Ovary (tissue), 9 donors: ENCODE measurements around the gene OR2G2. TPM values are rescaled to one million over a fixed set of nuclear protein-coding genes. Genes with fewer than 3 reads are reported as not detected.

Experiments
- DNase-seq, 5 donors: peaks; one replicate each; pipeline ENCODE4 v3.0.0-alpha.2; 2019 to 2020
- H3K27ac ChIP-seq, 2 donors: fragments of 200-600 bp; one replicate each; pipeline versions ENCODE4 v1.5.1 to v1.8.0; 2019 to 2022
- H3K27me3 ChIP-seq: fragments of 200-600 bp; one replicate; pipeline ENCODE4 v1.8.0; 2022
- H3K36me3 ChIP-seq: fragments of 200-600 bp; sonication (generic); one replicate; pipeline ENCODE4 v1.5.1; 2019
- H3K4me1 ChIP-seq: one replicate; pipeline ENCODE4 v1.8.1; 2013; ENCODE audit warnings: mild to moderate bottlenecking, moderate library complexity; ENCODE audit not compliant: insufficient read depth
- H3K4me3 ChIP-seq: fragments of 200-600 bp; sonication (generic); one replicate; pipeline ENCODE4 v1.5.1; 2017
- H3K9me3 ChIP-seq, 2 donors: fragments of 200-600 bp in 1 of 2; sonication (generic) in 1 of 2; one replicate each; pipeline versions ENCODE4 v1.5.1 to v1.8.1; 2013 to 2019; ENCODE audit warnings: mild to moderate bottlenecking in 1 of 2, moderate library complexity in 1 of 2
- EP300 ChIP-seq: sonication (generic); formaldehyde crosslinking; IDR thresholded peaks from one replicate; pipeline ENCODE4 v1.6.1; 2017; ENCODE audit warnings: antibody characterized with exemption
- POLR2A ChIP-seq: fragments of 450-650 bp; IDR thresholded peaks from one replicate; pipeline ENCODE4 v1.6.1; 2017; ENCODE audit warnings: antibody characterized with exemption, mild to moderate bottlenecking, moderate library complexity
- WGBS, 3 donors: extraction: QIAGEN DNeasy Blood & Tissue Kit in 1 of 3; methylation state at CpG; one replicate each; pipeline versions ENCODE4 v1.1.5 to v1.1.7; 2013 to 2017; 5-methylcytosine and 5-hydroxymethylcytosine counted together
- intact Hi-C, 4 donors: fragments of 100-400 bp; cut with DNase I; formaldehyde crosslinking; loops; one replicate each; pipeline versions ENCODE4 v1.11.0 to v1.15.1; 2022 to 2023
- polyA plus RNA-seq, 2 donors: library from polyadenylated mRNA; stranded (reverse); fragments of 200-250 nt in 1 of 2; fragments of 350-450 nt in 1 of 2; fragmentation: Illumina TruSeq in 1 of 2; extraction: RNeasy Lipid Tissue Mini Kit (QIAGEN cat#74804) in 1 of 2; gene quantifications; one replicate each; pipeline ENCODE4 v1.2.3, GENCODE V29; 2013 to 2014
- total RNA-seq, 7 donors: library from RNA; depleted of rRNA in 2 of 7; stranded (reverse); fragments of >200 nt in 2 of 7; fragmentation: NEBNext Ultra II Directional in 3 of 7; extraction: Animal tissue kit (Norgen Biotek cat#: 25700) in 3 of 7; gene quantifications; one replicate each; pipeline versions ENCODE4 v1.1.0 to v1.2.4, GENCODE V29; 2016 to 2023
- TF ChIP-seq, protein P1 (sequence below), 3 donors: fragments of 450-650 bp in 2 of 3; fragments of 200-600 bp in 1 of 3; IDR thresholded peaks; one replicate each; pipeline versions ENCODE4 v1.5.1 to v1.8.0; 2016 to 2022; ENCODE audit warnings: antibody characterized with exemption in 3 of 3, mild to moderate bottlenecking in 1 of 3
- donor health status: DM: no; HTN: no; CAD: no; lungs with moderate emphysema.
- donor health status: DM: no; HTN: no; CAD: no.
- donor health status: Bipolar disorder and iron deficiency.
- donor health status: DM: yes; HTN: yes; CAD: no.
- donor health status: DM: no; HTN: no; CAD: no.
- donor health status: DM: yes; HTN: yes; CAD: no.

Gene OR2G2
- total and polyA plus RNA-seq, 9 donors = not detected

DNA sequence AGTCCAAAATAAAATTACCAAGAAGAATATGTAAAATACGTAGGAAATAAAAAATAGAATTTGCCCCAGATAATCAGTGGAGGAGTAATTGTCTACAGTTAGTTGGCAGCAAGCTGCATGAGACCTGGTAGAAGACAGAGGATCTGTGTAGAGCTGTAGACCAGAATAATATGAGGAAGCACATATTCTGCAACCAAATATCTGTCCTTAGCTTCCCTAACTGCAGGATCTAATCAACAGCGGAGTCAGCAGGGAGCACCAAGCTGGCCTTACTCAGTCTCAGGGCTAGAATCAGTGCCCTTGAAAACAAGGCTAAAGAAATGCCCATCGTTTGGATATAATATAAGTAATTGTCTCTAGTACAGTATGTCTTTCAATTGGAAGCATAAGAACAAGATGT, 45.3 kb upstream of the OR2G2 start:
- Histone ChIP-seq H3K4me3 (no peak overlapping the region), H3K4me1 (no peaks in the 10 kb centered on the region), H3K36me3 (no peaks in the 10 kb centered on the region), H3K27me3 (no peaks in the 10 kb centered on the region), H3K9me3 (no peaks in the 10 kb centered on the region), H3K27ac (no peak overlapping the region)
- TF ChIP-seq, protein P1, sequence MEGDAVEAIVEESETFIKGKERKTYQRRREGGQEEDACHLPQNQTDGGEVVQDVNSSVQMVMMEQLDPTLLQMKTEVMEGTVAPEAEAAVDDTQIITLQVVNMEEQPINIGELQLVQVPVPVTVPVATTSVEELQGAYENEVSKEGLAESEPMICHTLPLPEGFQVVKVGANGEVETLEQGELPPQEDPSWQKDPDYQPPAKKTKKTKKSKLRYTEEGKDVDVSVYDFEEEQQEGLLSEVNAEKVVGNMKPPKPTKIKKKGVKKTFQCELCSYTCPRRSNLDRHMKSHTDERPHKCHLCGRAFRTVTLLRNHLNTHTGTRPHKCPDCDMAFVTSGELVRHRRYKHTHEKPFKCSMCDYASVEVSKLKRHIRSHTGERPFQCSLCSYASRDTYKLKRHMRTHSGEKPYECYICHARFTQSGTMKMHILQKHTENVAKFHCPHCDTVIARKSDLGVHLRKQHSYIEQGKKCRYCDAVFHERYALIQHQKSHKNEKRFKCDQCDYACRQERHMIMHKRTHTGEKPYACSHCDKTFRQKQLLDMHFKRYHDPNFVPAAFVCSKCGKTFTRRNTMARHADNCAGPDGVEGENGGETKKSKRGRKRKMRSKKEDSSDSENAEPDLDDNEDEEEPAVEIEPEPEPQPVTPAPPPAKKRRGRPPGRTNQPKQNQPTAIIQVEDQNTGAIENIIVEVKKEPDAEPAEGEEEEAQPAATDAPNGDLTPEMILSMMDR (IDR thresholded peaks at IDR 0.05) = no peak
- TF ChIP-seq EP300 (no peak), POLR2A (no peak)
- WGBS, 3 donors = 39 to 67% (median 46%) methylated on average over 3 of the region's 3 CpGs
- intact Hi-C loops = no loop called here
- no peak for DNase-seq

DNA sequence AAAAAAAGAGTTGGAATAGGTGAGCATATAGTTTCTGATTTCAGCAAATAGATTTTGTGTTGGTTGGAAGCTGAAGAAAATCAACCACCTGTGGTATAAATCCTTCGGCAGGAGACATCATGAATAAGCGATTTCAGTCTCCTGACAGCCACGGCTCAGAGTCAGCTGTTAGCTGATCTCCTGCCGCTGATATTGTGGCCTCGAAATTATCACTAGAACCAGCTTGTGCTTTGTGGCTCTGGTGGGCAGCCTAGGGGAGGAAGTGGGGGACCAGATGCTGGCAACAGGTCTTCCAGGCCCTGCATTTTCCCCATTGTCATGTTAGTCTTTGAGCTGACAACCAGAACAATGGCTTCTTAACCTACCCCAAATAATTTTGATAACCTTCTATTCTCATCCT, 40.1 kb upstream of the OR2G2 start:
- Histone ChIP-seq H3K27me3 (no peaks in the 10 kb centered on the region), H3K9me3 (no peaks in the 10 kb centered on the region), H3K27ac (no peak overlapping the region), H3K36me3 (no peaks in the 10 kb centered on the region), H3K4me1 (no peaks in the 10 kb centered on the region), H3K4me3 (no peak overlapping the region)
- WGBS, 3 donors = 66 to 78% (median 72%) methylated on average over 5 of the region's 5 CpGs
- no peak for DNase-seq
- TF ChIP-seq POLR2A (no peak), EP300 (no peak)
- TF ChIP-seq, protein P1 (IDR thresholded peaks at IDR 0.05) = no peak
- intact Hi-C loops = no loop called here

- WGBS, 3 donors = 82 to 84% (median 83%) methylated on average over 13 of the region's 13 CpGs
- H3K4me1 ChIP-seq = no peaks in the 10 kb centered on the region
- H3K9me3 ChIP-seq = no peaks in the 10 kb centered on the region
- H3K36me3 ChIP-seq = no peaks in the 10 kb centered on the region
- no peak within 1 kb of the TSS for H3K4me3 ChIP-seq
- H3K27ac ChIP-seq = no peak within 1 kb of the TSS
- intact Hi-C loops = no loop called here
- no peak for DNase-seq
- H3K27me3 ChIP-seq = no peaks in the 10 kb centered on the region
- no peak for TF ChIP-seq POLR2A
- no peak for TF ChIP-seq EP300
- TF ChIP-seq, protein P1 (IDR thresholded peaks at IDR 0.05) = no peak
Observed at GRCh38 chr1:247548769-247549182, 39.4 kb upstream of the OR2G2 start, which contains the start of gene GCSAML. TSS of gene GCSAML (plus strand) at chr1:247549134. CDS start at chr1:247549192, 58 bp downstream.

DNA sequence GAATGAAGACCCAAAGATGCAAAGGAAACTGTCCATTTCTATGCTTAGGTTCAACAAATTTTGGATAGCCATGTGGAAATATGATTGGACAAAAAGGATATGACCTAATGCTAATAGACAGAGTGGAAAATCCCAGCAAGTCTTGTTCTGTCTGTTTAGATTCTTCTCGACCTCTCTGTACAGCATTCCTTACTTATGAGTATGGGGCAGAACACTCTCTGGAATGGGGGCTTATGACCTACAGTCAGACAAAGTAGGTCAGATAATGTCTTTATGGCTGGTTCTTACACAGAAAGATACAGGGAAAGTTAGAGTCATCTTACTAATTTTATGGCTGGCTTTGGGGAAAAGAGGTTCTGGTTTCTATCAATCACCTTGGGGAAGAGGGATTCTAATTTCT, 36.4 kb upstream of the OR2G2 start:
- no peak for DNase-seq
- H3K27ac ChIP-seq = no peak overlapping the region
- H3K36me3 ChIP-seq = no peaks in the 10 kb centered on the region
- H3K4me1 ChIP-seq = no peaks in the 10 kb centered on the region
- no peak overlapping the region for H3K4me3 ChIP-seq
- 20 to 38% (median 26%) methylated on average over 1 of the region's 1 CpG for WGBS, 3 donors
- no peaks in the 10 kb centered on the region for H3K27me3 ChIP-seq
- TF ChIP-seq EP300 = no peak
- TF ChIP-seq POLR2A = no peak
- TF ChIP-seq, protein P1 (IDR thresholded peaks at IDR 0.05) = no peak
- H3K9me3 ChIP-seq = no peaks in the 10 kb centered on the region
- intact Hi-C loops = no loop called here

DNA sequence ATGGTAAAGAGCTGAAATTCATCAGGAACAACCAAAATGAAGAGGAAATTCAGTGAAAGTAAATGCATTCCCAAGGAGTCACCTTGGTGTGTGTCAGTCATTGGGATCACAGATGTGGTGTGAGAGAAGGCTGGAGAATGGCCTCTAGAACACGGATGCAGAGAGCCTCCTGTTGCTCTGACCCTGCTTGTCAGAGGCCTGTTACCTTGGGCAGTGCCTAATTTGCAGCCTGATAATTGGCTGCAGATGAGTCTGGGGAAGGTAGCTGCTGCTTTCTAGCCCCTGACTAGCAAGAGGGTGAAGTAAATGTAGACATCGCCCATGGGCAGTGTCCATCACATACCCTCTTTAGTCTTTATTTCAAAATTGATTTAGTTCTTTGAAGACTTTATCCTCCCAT, 35.9 kb upstream of the OR2G2 start:
- H3K36me3 ChIP-seq = no peaks in the 10 kb centered on the region
- no peak overlapping the region for H3K27ac ChIP-seq
- intact Hi-C loops = no loop called here
- H3K27me3 ChIP-seq = no peaks in the 10 kb centered on the region
- H3K4me3 ChIP-seq = no peak overlapping the region
- H3K9me3 ChIP-seq = no peaks in the 10 kb centered on the region
- no peak for DNase-seq
- no peaks in the 10 kb centered on the region for H3K4me1 ChIP-seq
- 51 to 67% (median 58%) methylated on average over 2 of the region's 2 CpGs for WGBS, 3 donors
- TF ChIP-seq EP300 (no peak), POLR2A (no peak)
- TF ChIP-seq, protein P1 (IDR thresholded peaks at IDR 0.05) = no peak
